GM12878 (cell line): ENCODE data around the gene MCC. TPM values are rescaled to one million over a fixed set of nuclear protein-coding genes. Genes with fewer than 3 reads are reported as not detected.
A peak's percentile ranks its signal among the peaks of the same experiment; 100 is the strongest.

ENCODE experiments used
- CEBPB ChIP-seq, 2 experiments: fragments of 150-350 bp in 1 of 2; IDR thresholded peaks; 2 replicates each; pipeline ENCODE4 v1.6.1; 2012 to 2014; ENCODE audit warnings: low read depth in 2 of 2, low read length in 2 of 2, borderline replicate concordance in 1 of 2, inconsistent platforms in 1 of 2
- ESRRA ChIP-seq: IDR thresholded peaks from 2 replicates; pipeline ENCODE4 v1.6.1; 2012; ENCODE audit warnings: mild to moderate bottlenecking, low read length, improper control_type of control experiment
- ETV6 ChIP-seq, 2 experiments: fragments of 450-650 bp in 1 of 2; IDR thresholded peaks in 1 of 2; conservative IDR thresholded peaks in 1 of 2; 2 replicates each; pipeline ENCODE4 v1.6.1; 2014; ENCODE audit warnings: antibody characterized with exemption in 1 of 2, borderline replicate concordance in 1 of 2, low read depth in 1 of 2, mild to moderate bottlenecking in 1 of 2, moderate library complexity in 1 of 2
- HDGF ChIP-seq: fragments of 450-650 bp; IDR thresholded peaks from 2 replicates; pipeline ENCODE4 v1.6.1; 2016; ENCODE audit warnings: antibody characterized with exemption
- IRF4 ChIP-seq: IDR thresholded peaks from 2 replicates; pipeline ENCODE4 v1.6.1; 2011; ENCODE audit warnings: low read depth, low read length
- KDM1A ChIP-seq: fragments of 200-600 bp; sonication (generic); IDR thresholded peaks from 2 replicates; pipeline ENCODE4 v1.6.1; 2016; ENCODE audit warnings: borderline replicate concordance
- KLF5 ChIP-seq: fragments of 450-650 bp; IDR thresholded peaks from 2 replicates; pipeline ENCODE4 v1.6.1; 2014; ENCODE audit warnings: mild to moderate bottlenecking; ENCODE audit not compliant: partially characterized antibody
- MTA3 ChIP-seq: IDR thresholded peaks from 2 replicates; pipeline ENCODE4 v1.6.1; 2012; ENCODE audit warnings: low read length, inconsistent platforms, borderline replicate concordance
- NFXL1 ChIP-seq: fragments of 450-650 bp; IDR thresholded peaks from 2 replicates; pipeline ENCODE4 v1.6.1; 2017; ENCODE audit warnings: antibody characterized with exemption, mild to moderate bottlenecking, borderline replicate concordance
- NR2C2 ChIP-seq: IDR thresholded peaks from 2 replicates; pipeline ENCODE4 v1.6.1; 2011; ENCODE audit warnings: borderline replicate concordance, low read depth; ENCODE audit not compliant: control insufficient read depth, insufficient read length
- POU2F2 ChIP-seq: IDR thresholded peaks from 3 replicates; pipeline ENCODE4 v1.6.1; 2011; ENCODE audit warnings: low read depth, mild to moderate bottlenecking, low read length, borderline replicate concordance
- RBBP5 ChIP-seq: fragments of 200-600 bp; sonication (generic); conservative IDR thresholded peaks from 2 replicates; pipeline ENCODE4 v1.6.1; 2016
- RUNX3 ChIP-seq: IDR thresholded peaks from 2 replicates; pipeline ENCODE4 v1.6.1; 2012; ENCODE audit warnings: low read length, inconsistent platforms
- SUZ12 ChIP-seq: fragments of 200-600 bp; sonication (generic); IDR thresholded peaks from one replicate; pipeline ENCODE4 v1.6.1; 2018; ENCODE audit warnings: antibody characterized with exemption, mild to moderate bottlenecking; ENCODE audit not compliant: unreplicated experiment
- ZNF384 ChIP-seq: IDR thresholded peaks from 2 replicates; pipeline ENCODE4 v1.6.1; 2012; ENCODE audit warnings: low read depth, mild to moderate bottlenecking, low read length, improper control_type of control experiment, borderline replicate concordance
- ZSCAN29 ChIP-seq: fragments of 450-650 bp; IDR thresholded peaks from 2 replicates; pipeline ENCODE4 v1.6.1; 2017; ENCODE audit warnings: mild to moderate bottlenecking, moderate library complexity
- polyA plus RNA-seq, 11 experiments: library from polyadenylated mRNA; depleted of rRNA in 4 of 11; unstranded in 6 of 11; stranded (reverse) in 5 of 11; fragments of >200 nt; fragmentation: Nextera tagmentation in 4 of 11; fragmentation: Illumina TruSeq in 1 of 11; extraction: Ambion mirVana in 4 of 11; extraction: Trizol in 1 of 11; gene quantifications; 1 replicate in 1 of 11; 2 replicates in 10 of 11; pipeline versions ENCODE4 v1.2.1 to v1.2.3, GENCODE V29; 2011 to 2016; ENCODE audit warnings: inconsistent platforms in 2 of 11, missing spikeins in 2 of 11, low read depth in 1 of 11
- total RNA-seq, 4 experiments: library from RNA; depleted of rRNA in 3 of 4; stranded (reverse); fragments of >200 nt in 3 of 4; fragmentation: Illumina TruSeq in 1 of 4; extraction: Trizol in 1 of 4; gene quantifications; 2 replicates each; pipeline versions ENCODE4 v1.2.1 to v1.2.3, GENCODE V29; 2013 to 2021
- TF ChIP-seq, protein P1 (sequence below): fragments of 450-650 bp; IDR thresholded peaks from 2 replicates; pipeline ENCODE4 v1.6.1; 2017; ENCODE audit warnings: low read depth, mild to moderate bottlenecking, moderate library complexity
- TF ChIP-seq, protein P2 (sequence below): IDR thresholded peaks from 2 replicates; pipeline ENCODE4 v1.6.1; 2011; ENCODE audit warnings: borderline replicate concordance, low read depth, mild to moderate bottlenecking, moderate library complexity, mixed read lengths, low read length; ENCODE audit not compliant: insufficient read depth; ENCODE audit errors: extremely low read length
- TF ChIP-seq, protein P3 (sequence below): fragments of 450-650 bp; IDR thresholded peaks from 2 replicates; pipeline ENCODE4 v1.6.1; 2017; ENCODE audit warnings: mild to moderate bottlenecking, low read depth, inconsistent platforms; ENCODE audit not compliant: poor library complexity, severe bottlenecking

Gene MCC
- total and polyA plus RNA-seq, 10 of the 15 experiments (the other 5 are each of a cell fraction or from before 2014, with no cell fraction given) = 0.03 to 0.86 (median 0.16) TPM

DNA sequence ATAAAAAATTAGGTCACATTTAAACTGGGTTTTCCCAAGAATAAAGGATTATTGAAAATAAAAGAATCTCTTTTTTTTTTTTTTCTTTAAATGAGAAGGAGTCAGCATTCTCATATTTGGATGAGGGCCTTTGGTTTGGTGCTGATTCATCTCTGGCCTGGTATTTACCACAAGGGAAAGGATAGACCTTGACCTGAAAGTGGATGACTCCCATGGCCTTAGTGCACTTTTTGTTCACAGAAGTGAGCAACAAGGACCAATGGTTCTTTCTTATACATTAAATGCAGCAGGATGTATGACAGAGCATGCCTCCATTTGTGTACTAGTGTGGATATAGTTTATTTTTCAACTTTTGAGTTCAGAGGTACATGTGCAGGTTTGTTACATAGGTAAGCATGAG lies 32.2 kb upstream of the MCC start (continued):
- TF ChIP-seq, protein P1, sequence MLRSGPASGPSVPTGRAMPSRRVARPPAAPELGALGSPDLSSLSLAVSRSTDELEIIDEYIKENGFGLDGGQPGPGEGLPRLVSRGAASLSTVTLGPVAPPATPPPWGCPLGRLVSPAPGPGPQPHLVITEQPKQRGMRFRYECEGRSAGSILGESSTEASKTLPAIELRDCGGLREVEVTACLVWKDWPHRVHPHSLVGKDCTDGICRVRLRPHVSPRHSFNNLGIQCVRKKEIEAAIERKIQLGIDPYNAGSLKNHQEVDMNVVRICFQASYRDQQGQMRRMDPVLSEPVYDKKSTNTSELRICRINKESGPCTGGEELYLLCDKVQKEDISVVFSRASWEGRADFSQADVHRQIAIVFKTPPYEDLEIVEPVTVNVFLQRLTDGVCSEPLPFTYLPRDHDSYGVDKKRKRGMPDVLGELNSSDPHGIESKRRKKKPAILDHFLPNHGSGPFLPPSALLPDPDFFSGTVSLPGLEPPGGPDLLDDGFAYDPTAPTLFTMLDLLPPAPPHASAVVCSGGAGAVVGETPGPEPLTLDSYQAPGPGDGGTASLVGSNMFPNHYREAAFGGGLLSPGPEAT = 0 out of 2 replicates have a peak, but pooled peaks have one; percentile 27
- TF ChIP-seq, protein P2, sequence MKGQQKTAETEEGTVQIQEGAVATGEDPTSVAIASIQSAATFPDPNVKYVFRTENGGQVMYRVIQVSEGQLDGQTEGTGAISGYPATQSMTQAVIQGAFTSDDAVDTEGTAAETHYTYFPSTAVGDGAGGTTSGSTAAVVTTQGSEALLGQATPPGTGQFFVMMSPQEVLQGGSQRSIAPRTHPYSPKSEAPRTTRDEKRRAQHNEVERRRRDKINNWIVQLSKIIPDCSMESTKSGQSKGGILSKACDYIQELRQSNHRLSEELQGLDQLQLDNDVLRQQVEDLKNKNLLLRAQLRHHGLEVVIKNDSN = no peak
- TF ChIP-seq CEBPB (IDR thresholded peaks at IDR 0.05; ENCODE audit: borderline replicate concordance in 1 of 2, low read depth in 2 of 2, low read length in 2 of 2) (peak in 1 of 2 experiments; percentile 70; a peak in 1 of 4 replicates), IRF4 (peak; percentile 86), ETV6 (conservative IDR thresholded peaks at IDR 0.05 in 1 of 2, IDR thresholded peaks at IDR 0.05 in 1 of 2; ENCODE audit: borderline replicate concordance in 1 of 2, low read depth in 1 of 2) (no peak), MTA3 (peak; percentile 77; the same call in 1 of the 2 replicates), HDGF (no peak), RUNX3 (peak; percentile 97), ZSCAN29 (no peak), POU2F2 (no peak), RBBP5 (no peak), KDM1A (no peak), ESRRA (no peak), SUZ12 (no peak), NFXL1 (no peak), KLF5 (no peak), ZNF384 (no peak), NR2C2 (no peak)
- TF ChIP-seq, protein P3, sequence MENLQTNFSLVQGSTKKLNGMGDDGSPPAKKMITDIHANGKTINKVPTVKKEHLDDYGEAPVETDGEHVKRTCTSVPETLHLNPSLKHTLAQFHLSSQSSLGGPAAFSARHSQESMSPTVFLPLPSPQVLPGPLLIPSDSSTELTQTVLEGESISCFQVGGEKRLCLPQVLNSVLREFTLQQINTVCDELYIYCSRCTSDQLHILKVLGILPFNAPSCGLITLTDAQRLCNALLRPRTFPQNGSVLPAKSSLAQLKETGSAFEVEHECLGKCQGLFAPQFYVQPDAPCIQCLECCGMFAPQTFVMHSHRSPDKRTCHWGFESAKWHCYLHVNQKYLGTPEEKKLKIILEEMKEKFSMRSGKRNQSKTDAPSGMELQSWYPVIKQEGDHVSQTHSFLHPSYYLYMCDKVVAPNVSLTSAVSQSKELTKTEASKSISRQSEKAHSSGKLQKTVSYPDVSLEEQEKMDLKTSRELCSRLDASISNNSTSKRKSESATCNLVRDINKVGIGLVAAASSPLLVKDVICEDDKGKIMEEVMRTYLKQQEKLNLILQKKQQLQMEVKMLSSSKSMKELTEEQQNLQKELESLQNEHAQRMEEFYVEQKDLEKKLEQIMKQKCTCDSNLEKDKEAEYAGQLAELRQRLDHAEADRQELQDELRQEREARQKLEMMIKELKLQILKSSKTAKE = no peak
